ENCODE data around the gene PSORS1C2.

The PSORS1C2 gene

GRCh38 chr6:31111712-31112111, 27.2 kb downstream of the PSORS1C2 start:
- DNase-seq, result no peak

GRCh38 chr6:31110825-31111582, 27.9 kb downstream of the PSORS1C2 start:
- DNase-seq, result no peak

GRCh38 chr6:31107052-31107451, 31.8 kb downstream of the PSORS1C2 start:
- DNase-seq, result no peak

- DNase-seq, result no peak
These were observed 35.7 kb downstream of the PSORS1C2 start for GRCh38 chr6:31103136-31103535.

- DNase-seq, result no peak
These were observed 40.4 kb downstream of the PSORS1C2 start for GRCh38 chr6:31098449-31098938.

- DNase-seq, result no peak
These were observed 42.2 kb downstream of the PSORS1C2 start for GRCh38 chr6:31096656-31097055.

GRCh38 chr6:31096215-31096614, 42.7 kb downstream of the PSORS1C2 start:
- no peak for DNase-seq

- DNase-seq, result no peak
These were observed 44.4 kb downstream of the PSORS1C2 start for GRCh38 chr6:31094389-31094881.

- DNase-seq, result no peak
These were observed 45.9 kb downstream of the PSORS1C2 start for GRCh38 chr6:31092769-31093505.

- DNase-seq, result no peak
These were observed 46.6 kb downstream of the PSORS1C2 start for GRCh38 chr6:31092238-31092637.

- no peak for DNase-seq
These were observed 47.2 kb downstream of the PSORS1C2 start for GRCh38 chr6:31091680-31092079.

GRCh38 chr6:31090973-31091364, 47.9 kb downstream of the PSORS1C2 start:
- no peak for DNase-seq

- DNase-seq, result no peak
These were observed 48.4 kb downstream of the PSORS1C2 start for GRCh38 chr6:31090275-31090972.
